NCI-H226 (cell line): ENCODE data around the gene C17orf50.

Source experiments
- DNase-seq: peaks from one replicate; pipeline ENCODE4 v3.0.0-alpha.2; 2015

C17orf50 gene

DNA sequence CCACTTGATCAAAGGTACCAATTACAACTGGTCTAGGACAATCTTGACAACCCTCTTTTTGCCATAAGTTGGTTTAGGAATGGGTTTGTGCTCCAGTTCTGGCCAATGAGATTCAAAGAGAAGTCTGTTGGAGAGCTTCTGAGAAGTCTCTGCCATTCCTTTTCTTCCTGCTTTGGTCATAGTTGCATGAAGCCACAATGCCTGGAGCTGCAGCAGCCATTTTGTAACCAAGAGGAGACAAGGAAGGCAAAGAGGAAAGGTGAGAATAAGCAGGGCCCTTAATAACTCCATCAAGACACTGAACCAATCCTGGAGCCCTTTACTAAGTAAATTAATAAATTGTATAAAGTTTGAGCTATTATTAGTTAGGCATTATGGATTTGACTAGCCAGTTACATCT, 3.4 kb upstream of the C17orf50 start:
- no peak for DNase-seq

DNA sequence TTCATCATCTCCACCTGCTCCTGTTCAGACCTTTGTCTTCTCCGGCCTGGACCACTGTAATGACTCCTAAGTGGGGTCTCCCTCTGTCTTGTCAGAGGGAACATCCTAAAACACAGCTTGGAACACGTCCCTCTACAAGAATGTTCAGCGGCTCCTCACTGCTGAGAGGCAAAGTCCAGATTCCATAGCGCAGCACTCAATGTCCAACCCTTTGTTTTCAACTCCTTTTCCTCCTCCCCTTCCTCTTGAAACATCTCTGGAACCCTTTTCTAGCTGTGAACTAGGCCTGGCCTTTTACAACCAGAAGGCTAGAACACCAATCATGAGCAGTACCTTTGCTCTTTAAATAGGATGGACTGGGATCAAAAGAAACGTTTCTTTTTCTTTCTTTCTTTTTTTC, 914 bp downstream of the C17orf50 start:
- DNase-seq, result no peak

DNA sequence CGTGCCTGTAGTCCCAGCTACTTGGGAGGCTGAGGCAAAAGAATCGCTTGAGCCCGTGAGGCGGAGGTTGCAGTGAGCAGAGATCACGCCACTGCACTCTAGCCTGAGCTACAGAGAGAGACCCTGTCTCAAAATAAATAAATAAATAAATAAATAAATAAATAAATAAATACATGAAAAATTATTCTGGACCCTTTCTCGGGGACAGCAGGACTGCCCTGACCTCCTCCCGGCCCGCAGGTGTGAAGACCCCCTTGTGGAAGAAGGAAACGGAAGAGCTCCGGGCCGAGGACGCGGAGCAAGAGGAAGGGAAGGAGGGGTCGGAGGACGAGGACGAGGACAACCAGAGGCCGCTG, 3.1 kb downstream of the C17orf50 start:
- no peak for DNase-seq

DNA sequence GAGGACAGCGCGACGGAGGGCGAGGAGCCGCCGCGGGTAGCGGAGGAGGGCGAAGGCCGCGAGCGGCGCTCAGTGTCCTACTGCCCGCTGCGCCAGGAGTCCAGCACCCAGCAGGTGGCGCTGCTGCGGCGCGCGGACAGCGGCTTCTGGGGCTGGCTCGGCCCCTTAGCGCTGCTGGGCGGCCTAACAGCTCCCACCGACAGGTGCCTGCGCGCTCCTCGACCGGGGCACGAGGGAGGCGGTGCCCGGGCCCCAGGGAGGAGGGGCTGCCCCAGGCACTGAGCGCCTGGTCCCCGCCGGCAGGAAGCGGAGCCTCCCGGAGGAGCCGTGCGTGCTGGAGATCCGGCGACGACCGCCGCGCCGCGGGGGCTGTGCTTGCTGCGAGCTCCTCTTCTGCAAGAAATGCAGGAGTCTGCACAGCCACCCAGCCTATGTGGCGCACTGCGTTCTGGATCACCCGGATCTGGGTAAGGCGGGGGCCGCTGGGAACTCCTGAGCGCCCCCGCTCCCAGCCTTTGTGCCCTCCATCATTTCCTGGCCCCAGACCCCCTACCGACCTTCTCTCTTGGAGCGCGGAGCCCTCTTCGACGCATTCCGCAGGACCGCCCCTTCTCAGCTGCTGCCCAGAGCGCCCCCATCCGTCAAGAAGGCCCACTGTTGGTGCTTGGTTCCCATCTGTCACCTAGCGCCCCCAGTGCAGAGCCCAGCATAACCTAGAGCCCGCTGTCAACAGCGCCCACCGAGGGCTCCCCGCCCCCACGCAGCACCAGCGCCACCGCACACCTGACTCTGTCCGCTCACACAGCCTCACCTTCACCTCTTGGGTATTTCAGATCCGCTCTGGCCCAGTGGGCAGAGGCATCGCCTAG, 3.7 kb downstream of the C17orf50 start:
- DNase-seq, result peak; percentile 84

DNA sequence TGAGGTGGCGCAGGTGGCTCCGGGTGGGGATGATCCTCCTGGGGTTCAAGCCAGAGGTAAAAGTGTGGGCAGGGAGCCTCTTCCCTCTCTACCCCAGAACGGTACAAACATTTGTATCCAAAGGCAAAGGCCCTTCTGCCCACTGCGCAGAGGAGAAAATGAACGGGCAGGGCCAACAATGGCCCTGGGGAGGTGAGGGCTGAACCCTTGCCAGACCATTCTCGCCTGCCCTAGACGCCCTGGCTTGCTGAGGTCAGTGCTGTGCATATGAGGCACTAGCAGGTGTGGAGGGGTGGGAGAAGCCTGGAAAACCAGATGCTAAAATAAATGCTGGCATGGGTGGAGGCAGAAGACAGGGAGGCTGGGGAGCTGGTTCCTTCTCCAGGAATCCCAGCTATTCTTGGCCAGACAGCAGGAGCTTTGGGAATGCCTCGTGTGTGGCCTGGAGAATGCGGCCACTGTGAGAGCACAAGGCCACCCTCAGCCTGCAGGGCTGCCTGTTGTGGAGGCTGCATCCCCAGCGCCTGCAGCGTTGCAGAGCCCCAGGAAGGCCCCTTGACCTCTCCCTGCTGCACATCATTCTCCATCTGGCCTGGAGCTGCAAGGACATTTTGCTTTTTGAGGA, 4.5 kb downstream of the C17orf50 start:
- no peak for DNase-seq

DNA sequence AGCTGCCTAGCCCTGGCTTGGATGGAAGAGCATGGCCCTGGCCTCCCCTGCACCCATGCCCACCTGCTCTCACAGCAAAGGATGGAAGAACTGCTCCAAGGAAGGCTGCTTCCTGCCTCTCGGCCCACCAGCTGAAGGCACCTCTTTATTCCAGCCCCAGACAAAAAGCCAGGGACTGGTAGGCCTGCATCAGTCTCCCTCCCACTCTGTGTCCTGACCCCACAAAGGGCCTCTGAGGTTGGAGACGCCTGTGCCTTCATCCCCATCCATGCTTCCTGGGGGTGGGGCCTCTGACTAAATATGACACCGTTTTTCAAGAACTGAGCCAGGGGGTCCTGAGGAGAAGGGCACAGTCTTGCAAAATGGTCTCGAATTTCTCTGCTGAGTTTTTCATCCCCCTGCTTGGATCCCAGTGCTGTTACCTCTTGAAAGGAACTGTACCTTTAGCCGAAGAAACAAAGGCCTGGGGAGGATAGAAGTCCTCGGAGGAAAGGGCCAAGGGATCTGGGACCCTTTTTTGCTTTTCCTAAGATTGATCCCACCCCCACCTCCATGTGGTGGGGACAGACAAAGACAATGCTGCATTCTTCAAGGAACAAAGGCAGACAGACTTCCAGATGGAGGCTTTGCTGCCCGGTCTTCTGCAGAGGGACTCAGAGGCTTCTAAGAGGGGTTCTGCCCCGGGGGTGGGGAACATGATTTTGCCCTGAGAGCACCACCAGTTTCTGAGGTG, 5.2 kb downstream of the C17orf50 start:
- DNase-seq, result no peak

DNA sequence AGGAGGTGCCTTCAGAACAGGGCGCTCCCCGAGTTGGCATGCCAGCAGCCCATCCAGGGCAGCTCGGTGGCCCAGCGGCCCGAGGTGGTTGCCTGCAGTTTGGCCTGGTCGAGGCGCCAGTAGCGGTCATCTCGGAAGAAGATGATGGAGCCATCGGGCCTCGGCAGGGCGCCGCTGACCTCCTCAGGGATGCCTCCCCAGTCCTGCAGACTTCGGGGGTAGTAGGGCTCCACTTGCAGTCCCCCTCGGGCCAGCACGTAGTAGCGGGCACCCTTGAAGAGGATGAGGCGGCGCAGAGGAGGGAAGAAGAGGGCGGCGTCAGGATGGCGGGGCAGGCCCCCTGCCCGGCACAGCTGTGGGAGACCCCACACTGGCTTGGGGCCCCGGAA, 5.8 kb downstream of the C17orf50 start:
- DNase-seq, result no peak

DNA sequence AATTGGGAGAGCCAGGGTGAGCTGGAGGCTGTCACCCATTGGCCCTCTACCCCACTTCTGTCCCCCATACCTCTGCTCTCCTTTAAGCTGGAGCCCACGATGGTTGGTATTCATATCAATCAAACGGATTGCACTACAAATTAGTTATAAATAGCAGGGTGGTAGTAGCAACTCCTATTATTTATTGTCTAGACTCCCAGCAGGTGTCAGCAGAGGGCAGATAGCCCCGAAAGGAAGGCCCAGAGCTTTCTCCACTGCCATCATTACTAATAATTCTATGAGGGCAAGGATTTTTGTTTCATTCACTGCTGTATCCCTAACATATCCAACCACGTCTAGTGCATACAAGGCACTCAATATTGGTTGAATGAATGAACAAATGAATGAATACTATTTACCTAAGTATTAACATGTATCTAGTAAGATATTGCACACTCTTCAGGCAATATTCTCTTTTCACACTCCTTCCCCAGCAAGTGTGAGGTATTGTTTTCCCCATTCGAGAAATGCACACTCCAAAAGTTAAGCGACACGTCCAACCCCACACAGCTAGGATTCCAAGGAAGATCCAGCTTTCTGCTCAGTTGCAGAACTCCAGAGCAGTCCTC, 6.3 kb downstream of the C17orf50 start:
- peak; percentile 32 for DNase-seq

DNA sequence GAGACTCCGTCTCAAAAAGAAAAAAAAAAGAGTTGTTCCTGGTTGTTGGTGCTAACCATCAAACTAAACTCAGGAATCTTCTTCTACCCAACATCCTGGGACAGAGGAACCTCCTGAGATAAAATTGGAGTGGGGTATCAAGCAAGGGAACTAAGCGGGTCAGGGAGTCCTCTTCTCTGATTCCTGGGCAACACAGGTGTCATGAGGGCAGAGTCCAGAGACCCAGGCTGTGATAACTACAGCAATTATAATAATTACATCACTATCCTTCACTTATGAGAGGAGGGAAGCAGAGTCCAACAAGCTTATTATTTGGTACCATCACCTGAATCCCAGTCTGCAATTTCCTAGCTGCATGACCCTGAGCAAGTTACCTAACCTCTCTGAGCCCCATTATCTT, 8.1 kb downstream of the C17orf50 start:
- no peak for DNase-seq

DNA sequence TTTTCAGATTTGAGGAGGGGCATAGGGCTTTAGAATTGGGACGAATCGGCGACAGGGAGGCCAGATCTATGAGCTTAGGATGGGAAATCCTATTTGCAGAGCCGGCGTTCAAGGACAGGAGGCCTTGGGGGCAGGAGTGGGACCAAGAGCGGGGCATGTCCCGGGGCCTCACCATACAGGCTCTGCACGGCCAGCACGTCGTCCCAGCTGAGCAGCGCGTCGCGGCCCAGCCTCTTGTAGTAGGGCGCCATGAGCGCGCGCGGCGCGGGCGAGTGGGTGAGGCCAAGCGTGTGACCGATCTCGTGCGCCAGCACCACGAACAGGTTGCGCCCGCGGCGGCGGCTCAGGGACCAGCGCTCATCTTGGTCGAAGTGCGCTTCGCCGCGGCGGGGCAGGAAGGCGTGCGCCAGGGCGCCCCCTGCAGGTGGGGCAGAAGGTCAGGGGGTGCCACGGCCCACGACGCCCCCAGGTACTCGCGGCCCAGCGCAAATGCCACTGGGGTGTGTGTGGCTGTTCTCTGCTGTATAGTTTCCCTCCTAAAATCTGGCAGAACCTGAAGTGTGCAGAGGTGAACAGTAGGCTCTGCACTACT, 9.3 kb downstream of the C17orf50 start:
- no peak for DNase-seq

DNA sequence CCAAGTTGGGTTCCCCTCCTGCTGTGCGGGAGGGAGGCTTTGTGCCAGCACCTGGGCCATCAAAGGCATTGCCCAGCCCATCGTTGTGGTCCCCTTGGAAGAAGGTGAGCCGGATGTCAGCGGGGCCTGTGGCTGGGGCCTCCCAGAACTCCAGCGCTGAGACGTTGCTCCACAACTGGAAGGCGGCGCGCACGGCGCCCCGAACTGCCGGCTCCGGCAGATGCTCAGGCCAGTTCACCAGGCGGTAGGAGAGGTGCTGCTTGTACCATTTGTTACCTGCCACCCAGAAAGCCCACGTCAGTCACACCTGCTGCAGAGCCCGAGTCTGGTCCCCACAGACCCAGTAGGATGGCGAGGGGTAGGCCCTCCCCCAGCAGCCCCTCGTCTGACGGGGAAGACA, 12.4 kb downstream of the C17orf50 start:
- no peak for DNase-seq

DNA sequence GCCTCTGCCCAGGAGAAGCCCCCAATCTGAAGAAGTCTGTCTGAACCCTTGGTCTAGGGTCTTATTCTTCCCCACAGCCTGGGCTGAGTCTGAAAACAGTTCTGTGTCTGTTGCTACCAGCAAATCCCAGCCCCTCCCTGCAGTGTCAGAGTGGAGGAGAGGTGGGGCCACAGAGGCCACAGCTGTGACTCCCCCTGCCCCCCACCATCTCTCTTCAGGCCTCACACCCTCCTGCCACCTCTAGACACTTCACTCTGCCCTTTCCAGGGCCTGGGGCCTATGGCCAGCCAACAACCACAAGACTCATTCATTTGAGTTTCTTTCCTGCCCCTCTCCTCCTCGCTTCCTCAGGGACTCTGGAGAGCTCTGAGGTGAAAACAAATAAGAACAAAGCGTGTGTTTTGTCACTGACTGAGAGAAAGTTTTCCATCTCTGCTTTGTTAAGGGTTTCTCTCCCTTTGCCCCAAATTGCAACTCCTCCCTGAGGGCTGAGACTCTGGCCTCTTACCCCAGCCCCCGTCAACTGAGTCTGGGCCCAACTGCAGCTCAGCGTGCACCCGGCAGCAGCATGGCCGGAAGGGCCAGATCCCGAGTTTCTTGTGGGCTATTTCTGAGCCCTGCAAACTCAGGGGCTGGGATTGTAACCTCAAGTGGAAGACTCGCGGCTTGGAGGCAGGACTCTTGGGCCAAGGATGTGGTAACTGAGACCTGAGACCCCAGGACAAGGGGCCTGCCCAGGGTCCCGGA, 13.2 kb downstream of the C17orf50 start:
- no peak for DNase-seq

DNA sequence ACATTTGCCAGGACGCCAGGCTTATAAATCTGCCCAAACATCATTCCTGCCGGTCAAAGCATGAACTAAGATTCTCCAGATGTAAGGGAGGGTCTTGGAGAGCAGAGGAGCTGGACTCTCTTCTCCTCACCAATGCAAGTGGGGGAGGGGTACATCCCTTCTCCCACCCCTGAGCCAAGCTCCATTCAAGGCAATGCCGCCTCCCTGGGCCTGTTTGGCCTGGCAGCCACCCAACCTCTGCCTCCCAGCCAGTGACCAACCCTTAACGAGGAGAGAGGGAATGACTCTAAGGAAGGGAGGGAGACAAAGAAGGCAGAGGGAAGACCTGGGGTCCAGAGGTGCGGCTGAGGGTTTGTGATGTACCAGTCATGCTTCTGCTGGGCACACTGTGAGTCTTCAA, 13.8 kb downstream of the C17orf50 start:
- DNase-seq, result no peak

DNA sequence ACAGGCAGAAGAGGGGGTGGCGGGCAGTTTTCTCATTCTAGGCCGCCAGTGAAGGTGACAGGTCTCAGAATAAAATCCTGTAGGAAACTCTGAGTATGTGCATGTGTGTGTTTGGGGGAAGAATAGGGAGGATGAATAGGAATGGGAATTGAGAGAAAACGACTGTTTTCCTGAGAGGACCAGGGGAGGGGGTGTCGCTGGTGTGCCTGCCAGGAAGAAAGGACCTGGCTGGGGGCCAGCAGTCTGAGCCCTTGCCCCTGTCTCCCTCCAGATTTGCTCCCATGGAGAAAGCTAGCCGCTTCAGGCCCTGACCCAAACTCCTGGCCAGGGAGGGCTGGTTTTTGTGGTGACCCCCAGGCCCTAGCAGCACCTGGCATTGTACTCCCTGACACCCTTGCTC, 14.4 kb downstream of the C17orf50 start:
- DNase-seq, result no peak

DNA sequence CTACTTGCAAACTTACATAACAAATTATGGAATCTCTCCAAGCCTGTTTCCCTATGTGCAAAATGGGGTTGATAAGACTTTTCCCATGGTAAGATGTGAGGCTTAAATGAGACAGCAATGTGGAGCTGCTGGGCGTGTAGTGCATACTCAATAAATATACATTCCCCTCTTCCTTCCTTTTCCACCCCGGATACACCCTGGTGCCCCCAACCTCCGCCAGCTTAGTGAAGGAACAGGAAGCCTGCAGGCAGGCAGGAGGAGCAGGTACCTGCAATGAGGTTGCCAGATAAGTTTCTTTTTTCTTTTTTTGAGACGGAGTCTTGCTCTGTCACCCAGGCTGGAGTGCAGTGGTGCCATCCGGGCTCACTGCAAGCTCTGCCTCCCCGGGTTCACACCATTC, 14.9 kb downstream of the C17orf50 start:
- no peak for DNase-seq

DNA sequence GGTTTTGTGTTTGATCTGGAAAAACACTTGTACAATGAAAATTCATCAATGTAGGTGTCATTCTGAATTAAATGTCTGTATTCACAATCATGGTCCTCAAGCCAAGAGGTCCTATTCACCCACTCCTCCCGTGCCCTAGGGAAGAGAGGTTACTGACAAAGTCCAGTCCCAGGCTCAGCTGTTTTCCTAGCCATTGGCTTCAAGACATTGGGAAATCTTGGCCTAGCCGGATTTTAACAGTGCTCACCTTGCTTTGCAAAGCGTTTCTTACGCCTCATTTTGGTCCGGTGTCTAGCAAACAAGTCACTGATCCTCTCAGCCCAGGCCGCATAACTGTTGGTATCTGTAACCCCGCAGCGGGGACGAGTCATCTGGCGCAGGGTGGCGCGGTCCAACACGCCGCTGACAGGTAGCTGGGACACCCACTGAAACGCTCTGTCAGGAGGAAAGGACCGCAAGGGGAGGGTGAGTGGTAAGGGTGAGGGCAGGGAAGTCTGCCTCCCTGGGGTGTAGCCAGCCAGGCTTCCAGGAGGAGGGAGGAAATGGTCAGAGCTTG, 18.0 kb downstream of the C17orf50 start:
- DNase-seq, result no peak

DNA sequence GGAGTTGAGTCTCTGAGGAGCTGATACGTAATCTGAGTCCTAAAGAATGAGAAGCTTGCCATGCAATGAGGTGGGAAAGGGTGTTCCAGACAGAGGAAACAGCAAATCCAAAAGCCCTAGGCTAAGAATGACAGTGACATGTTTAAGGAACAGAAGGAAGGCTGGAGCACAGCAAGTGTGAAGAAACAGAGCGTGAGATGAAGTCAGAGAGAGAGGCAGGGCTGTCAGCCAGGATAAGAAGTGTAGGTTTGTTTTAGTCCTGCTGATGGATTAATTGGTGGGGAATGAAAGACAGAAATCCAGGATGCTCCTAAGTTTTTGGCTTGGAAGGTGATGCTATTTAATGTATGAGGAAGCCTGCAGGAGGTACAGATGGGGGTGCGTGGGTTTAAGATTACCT, 20.3 kb downstream of the C17orf50 start:
- no peak for DNase-seq

DNA sequence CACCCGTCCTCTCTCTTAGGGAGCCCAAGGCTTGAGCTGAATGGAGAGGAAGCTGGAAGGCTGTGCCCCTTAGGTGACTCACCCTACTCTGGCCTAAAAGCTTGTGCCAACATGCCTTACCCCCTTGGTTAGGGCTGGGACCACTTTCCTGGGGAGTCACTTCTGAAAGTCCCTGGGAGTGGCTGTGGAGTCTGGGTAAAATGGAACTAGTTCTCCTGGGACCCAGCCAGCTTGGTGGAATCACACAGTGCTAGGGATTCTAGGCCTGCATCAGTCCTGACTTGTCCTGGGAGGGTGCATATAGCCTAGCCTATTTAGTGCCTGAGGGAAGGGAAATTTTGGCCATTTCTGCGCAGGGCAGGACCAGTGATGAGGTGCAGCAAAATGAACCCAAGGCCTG, 24.2 kb downstream of the C17orf50 start:
- DNase-seq, result peak; percentile 13

DNA sequence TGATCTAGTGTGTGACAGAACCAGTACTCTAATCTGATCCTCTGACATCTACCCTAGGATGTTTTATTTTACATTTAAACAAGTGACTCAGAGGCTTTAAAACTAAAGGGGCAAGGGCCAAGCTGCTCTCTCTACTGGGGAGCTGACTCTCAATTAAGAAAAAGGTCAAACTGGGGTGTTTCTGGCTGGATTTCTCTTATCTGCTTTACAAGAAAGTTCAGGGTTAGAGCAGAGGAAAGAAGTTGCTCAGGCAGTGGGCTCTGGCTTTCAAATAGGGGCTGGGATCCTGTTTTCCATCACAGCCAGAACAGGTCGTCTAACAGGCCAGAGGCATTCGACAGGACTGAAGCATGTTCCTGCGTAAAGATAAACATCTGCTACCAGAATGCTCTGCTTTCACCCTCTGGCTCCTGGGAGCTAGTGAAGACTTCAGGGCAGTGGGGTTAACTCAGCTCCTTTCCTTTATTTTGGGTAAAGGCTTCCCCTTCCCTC, 26.3 kb downstream of the C17orf50 start:
- DNase-seq, result no peak

DNA sequence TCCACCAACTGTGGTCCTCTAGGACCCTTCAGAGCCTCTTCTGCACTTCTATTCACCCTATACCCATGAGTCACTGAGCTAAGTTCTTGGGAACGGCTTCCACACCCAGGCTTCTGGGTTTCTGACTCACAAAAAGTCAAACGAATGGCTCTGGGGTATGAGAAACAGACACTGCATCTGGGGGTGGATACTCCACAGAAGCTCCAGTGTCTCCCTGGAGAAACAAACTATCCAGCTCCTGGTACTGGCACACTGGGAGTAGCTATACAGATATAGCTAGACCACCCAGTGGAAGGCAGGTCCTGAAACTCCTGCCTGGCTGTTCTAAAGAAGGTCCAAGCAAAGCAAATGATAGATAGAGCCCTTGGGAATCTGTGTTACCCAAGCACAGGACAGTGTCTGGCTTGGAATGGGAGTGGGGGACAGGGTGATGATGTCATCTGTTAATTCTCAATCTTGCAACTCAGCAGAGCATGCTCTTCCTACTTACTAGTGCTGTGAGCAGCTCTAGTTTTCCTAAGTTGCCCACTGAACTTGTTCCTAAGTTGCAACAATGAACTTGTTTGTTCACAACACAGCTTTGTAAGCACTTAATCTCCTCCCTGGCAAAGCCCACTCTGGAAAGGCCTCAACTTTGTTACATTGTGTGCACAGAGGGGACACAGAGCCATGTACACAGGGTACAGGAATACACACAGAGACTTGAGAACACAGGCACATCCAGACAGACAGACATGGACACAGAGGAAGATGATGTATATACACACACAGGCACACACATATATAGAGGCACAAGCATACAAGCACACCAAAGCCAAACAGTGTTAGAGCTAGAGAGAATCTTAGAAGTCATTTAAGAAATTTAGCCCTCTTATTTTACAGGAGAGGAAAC, 28.0 kb downstream of the C17orf50 start:
- peak; percentile 90 for DNase-seq

DNA sequence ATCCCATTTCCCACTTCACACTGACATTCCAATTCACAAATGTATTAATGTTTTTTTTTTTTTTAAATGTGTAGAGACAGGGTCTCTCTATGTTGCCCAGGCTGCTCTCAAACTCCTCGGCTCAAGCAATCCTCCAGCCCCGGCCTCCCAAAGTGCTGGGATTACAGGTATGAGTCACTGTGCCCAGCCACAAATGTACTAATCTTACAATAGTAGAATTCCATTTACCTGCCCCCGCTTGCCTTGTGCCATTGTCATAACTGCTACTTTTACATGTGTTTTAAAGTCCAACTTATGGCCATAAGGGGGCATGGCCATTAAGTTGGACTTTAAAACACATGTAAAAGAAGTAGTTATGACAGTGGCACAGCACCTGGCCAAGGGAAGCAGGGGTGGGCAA, 30.2 kb downstream of the C17orf50 start:
- DNase-seq, result peak; percentile 18
